ENCODE data around the gene NNAT.

NNAT gene

GRCh38 chr20:37504404-37505096 is 16.5 kb upstream of the NNAT start:
- DNase-seq: no peak
- H3K36me3 Mint-ChIP-seq (ENCODE audit: low read depth): no peaks in the 10 kb centered on the region
- no peaks in the 10 kb centered on the region for H3K4me1 Mint-ChIP-seq
- no peak for TF ChIP-seq CTCF (IDR thresholded peaks at IDR 0.05)
- H3K9me3 Mint-ChIP-seq: no peaks in the 10 kb centered on the region
- no peaks in the 10 kb centered on the region for H3K27me3 Mint-ChIP-seq (ENCODE audit: low read depth, poor library complexity)
- no peak overlapping the region for H3K4me3 Mint-ChIP-seq
- H3K27ac Mint-ChIP-seq: no peak overlapping the region

GRCh38 chr20:37505263-37506151 is 15.5 kb upstream of the NNAT start:
- Mint-ChIP-seq H3K4me1 (no peaks in the 10 kb centered on the region), H3K9me3 (no peaks in the 10 kb centered on the region), H3K4me3 (no peak overlapping the region), H3K27me3 (ENCODE audit: low read depth, poor library complexity) (no peaks in the 10 kb centered on the region), H3K27ac (no peak overlapping the region), H3K36me3 (ENCODE audit: low read depth) (peaks cover 4% of the 10 kb centered on the region)
- no peak for TF ChIP-seq CTCF (IDR thresholded peaks at IDR 0.05)
- no peak for DNase-seq

GRCh38 chr20:37506152-37506725 is 14.8 kb upstream of the NNAT start:
- no peak for DNase-seq
- no peak for TF ChIP-seq CTCF (IDR thresholded peaks at IDR 0.05)
- no peaks in the 10 kb centered on the region for H3K9me3 Mint-ChIP-seq
- H3K36me3 Mint-ChIP-seq (ENCODE audit: low read depth): peaks cover 12% of the 10 kb centered on the region
- peaks cover under 1% of the 10 kb centered on the region for H3K4me1 Mint-ChIP-seq
- H3K27me3 Mint-ChIP-seq (ENCODE audit: low read depth, poor library complexity): no peaks in the 10 kb centered on the region
- no peak overlapping the region for H3K27ac Mint-ChIP-seq
- no peak overlapping the region for H3K4me3 Mint-ChIP-seq

GRCh38 chr20:37510226-37510625 is 10.8 kb upstream of the NNAT start:
- TF ChIP-seq CTCF (IDR thresholded peaks at IDR 0.05): no peak
- Mint-ChIP-seq H3K27ac (peak overlapping the region; percentile 50), H3K9me3 (no peaks in the 10 kb centered on the region), H3K27me3 (ENCODE audit: low read depth, poor library complexity) (no peaks in the 10 kb centered on the region), H3K4me3 (no peak overlapping the region), H3K36me3 (ENCODE audit: low read depth) (peaks cover 38% of the 10 kb centered on the region), H3K4me1 (peaks cover 26% of the 10 kb centered on the region)
- DNase-seq: no peak

GRCh38 chr20:37511610-37512275 is 9.3 kb upstream of the NNAT start:
- TF ChIP-seq CTCF (IDR thresholded peaks at IDR 0.05): no peak
- H3K9me3 Mint-ChIP-seq: no peaks in the 10 kb centered on the region
- peaks cover 42% of the 10 kb centered on the region for H3K4me1 Mint-ChIP-seq
- no peak for DNase-seq
- H3K27me3 Mint-ChIP-seq (ENCODE audit: low read depth, poor library complexity): no peaks in the 10 kb centered on the region
- H3K27ac Mint-ChIP-seq: no peak overlapping the region
- H3K4me3 Mint-ChIP-seq: no peak overlapping the region
- H3K36me3 Mint-ChIP-seq (ENCODE audit: low read depth): peaks cover 38% of the 10 kb centered on the region
